ENCODE results near the gene UBE2E2.
"Not testable (repeated sequence)": the region's sequence is repeated elsewhere in the genome, so short reads cannot be mapped to it uniquely, and the experiment has no call there.

UBE2E2 gene

DNA sequence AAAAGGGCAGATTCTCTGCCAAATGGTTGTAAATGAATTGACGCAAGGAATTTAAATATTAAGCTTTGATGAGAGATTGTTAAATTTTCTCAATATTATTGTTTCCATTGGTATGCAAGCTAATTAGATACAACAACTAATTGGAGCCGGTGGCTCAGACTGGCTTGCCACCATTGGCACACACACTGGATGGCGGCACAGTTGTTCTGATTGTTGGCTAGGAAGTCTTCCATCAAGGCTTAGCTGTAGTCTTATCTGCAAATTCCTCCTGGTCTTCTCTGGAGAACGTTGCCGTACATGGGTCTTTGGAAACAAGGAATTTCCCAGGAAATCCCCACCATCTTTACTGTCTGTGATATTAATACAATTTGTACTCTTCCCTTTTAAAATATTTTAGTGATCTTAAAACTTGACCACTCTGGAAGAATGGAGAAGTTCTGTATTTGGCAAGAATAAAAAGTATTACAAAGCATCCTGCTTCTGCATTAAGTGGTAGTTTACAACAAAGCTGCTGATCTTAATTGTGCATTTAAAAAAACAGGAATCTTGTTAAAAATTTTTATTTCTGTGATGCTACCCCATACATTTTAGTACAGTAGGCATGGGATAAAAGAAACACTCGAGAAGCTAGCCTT is 126.5 kb downstream of the UBE2E2 start:
- DNase-seq (ENCODE audit: low spot score), result no peak

GRCh38 chr3:23330568-23330967 is 127.4 kb downstream of the UBE2E2 start:
- DNase-seq (ENCODE audit: low spot score), result no peak

GRCh38 chr3:23331141-23331935 is 128.2 kb downstream of the UBE2E2 start:
- no peak for DNase-seq (ENCODE audit: low spot score)

- no peak for DNase-seq (ENCODE audit: low spot score)
Measured at GRCh38 chr3:23333633-23334032, 130.5 kb downstream of the UBE2E2 start.

DNA sequence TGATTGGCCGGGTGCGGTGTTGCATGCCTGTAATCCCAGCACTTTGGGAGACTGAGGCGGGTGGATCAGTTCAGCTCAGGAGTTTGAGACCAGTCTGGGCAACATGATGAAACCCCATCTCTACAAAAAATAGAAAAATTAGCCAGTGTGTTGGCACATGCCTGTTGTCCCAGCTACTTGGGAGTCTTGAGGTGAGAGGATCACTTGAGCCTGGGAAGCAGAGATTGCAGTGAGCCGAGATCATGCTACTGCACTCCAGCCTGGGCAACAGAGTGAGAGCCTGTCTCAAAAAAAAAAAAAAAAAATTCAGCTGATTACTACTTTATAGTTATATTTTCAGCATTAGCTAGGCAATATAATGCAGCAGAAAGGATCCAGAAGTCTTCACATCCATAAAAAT is 133.7 kb downstream of the UBE2E2 start:
- not testable (repeated sequence) for DNase-seq (ENCODE audit: low spot score)

- DNase-seq (ENCODE audit: low spot score), result no peak
Measured at GRCh38 chr3:23341147-23341838, 138.2 kb downstream of the UBE2E2 start.

DNA sequence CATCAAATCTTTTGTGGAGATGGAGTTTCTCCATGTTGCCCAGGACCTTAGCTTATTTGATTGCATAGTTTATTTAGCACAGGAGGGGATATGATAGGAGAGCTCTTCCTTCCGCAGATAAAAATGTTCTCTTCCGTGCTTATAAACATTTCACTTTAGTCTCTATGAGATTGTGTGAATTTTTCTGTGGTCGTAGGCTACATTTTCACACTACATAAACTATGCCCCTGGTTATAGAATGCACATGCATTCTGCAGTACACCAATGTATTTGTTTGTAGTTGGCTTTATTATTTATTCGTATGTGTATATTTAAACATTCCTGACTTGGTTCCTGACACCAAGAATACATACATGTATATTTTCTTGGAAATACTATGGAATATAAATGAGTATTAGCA is 139.2 kb downstream of the UBE2E2 start:
- no peak for DNase-seq (ENCODE audit: low spot score)

DNA sequence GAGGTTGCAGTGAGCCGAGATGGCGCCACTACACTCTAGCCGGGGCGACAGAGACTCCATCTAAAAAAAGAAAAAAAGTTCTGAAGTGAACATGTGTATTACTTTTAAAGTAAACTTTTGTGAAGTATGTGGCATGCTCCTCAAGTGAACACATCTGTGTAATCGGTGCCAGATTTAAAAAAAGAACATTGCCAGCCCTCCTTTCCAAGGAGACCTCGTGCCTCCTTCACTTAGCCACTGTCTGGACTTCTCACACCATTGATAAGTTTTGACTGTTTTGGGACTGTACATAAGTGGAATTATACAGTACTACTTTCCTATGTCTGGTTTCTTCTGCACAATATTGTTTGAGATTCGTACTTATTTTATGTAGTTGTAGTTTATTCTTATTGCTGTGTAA is 140.4 kb downstream of the UBE2E2 start:
- no peak for DNase-seq (ENCODE audit: low spot score)

GRCh38 chr3:23344886-23345285 is 141.8 kb downstream of the UBE2E2 start:
- no peak for DNase-seq (ENCODE audit: low spot score)

DNA sequence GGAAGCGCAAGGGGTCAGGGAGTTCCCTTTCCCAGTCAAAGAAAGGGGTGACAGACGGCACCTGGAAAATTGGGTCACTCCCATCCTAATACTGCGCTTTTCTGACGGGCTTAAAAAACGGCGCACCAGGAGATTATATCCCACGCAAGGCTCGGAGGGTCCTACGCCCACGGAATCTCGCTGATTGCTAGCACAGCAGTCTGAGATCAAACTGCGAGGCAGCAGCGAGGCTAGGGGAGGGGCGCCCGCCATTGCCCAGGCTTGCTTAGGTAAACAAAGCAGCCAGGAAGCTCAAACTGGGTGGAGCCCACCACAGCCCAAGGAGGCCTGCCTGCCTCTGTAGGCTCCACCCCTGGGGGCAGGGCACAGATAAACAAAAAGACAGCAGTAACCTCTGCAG is 146.3 kb downstream of the UBE2E2 start:
- DNase-seq (ENCODE audit: low spot score), result not testable (repeated sequence)

DNA sequence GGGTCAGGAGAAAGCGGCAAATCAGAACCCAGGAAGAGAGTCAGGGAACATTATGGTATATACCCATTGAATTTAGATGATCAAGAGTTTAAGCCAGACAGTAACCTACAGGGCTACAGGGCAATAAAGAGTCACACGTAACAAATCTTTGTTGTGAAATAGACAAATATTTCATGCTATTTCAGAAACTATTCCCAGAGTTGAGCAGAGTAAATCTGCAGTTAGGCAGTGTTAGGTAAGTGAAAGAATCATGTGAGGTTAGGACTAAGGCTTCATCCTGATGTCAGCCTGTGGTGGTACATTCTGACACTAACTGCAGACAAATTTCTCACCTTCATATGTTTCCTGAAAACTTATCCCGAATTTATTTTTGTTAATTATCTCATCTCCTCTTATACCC is 153.0 kb downstream of the UBE2E2 start:
- no peak for DNase-seq (ENCODE audit: low spot score)

DNA sequence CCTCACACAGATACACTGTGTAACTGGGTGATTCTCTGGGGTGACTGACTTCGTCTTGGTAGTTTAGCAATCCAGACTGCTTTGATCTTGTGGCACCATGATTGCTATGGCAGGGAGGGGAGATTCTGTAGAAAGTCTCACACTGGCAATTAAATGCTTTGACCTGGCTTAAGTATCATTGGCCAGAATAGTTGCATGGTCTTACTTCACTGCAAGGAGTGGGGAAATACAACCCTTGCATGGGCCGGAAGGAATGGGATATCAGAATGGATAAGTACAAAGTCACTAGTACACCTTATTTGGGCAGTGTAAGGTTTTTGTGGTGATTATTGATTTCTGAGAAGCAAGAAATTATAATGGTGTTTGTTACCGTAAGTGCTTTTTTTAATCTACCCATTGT is 153.8 kb downstream of the UBE2E2 start:
- no peak for DNase-seq (ENCODE audit: low spot score)

DNA sequence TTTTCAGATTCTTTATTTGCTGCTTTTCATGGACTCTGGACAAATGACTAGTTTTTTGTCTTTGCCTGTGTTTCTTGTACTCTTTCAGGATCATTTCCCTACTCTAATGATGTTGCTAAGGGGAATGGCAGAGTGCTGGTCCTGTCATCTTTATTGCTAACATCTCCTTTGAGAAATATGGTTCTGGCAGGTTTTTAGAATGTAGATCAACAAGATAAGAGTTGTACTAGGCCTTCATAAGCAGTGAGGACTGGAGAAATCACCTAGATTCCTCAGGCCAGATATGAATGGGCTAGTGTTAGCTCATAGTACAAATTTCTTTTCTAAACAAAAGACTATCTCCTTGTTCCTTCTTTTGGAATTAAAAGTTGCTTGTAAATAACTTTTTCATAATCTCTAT is 156.0 kb downstream of the UBE2E2 start:
- no peak for DNase-seq (ENCODE audit: low spot score)

DNA sequence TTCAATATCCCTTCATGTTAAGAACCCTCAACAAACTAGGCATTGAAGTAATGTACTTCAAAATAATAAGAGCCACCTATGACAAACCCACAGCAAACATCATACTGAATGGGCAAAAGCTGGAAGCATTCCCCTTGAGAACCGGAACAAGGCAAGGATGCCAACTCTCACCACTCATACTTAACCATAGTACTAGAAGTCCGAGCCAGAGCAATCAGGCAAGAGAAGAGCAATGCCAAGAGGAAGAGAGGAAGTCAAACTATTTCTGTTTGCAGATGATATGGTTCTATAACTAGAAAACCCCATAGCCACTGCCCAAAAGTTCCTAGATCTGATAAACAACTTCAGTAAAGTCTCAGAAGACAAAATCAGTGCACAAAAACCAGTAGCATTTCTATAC is 161.9 kb downstream of the UBE2E2 start:
- no peak for DNase-seq (ENCODE audit: low spot score)

DNA sequence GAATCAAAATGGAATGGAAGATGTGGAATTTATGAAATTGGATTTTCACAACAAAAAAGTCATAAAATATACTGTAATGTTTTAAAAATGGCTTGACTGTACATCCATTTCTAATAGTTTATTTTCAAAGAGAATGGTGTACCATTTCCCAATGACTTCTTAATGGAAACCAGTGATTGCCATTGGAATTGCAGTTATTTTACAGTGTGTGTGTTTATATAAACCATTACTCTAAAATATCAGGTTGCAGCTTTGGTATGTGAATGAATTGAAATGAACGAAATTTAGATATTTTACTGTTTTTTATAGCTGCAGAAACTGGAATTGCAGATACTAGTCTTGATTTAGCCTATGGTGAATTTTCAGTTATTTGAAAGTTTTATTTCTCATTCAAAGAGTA is 165.6 kb downstream of the UBE2E2 start:
- no peak for DNase-seq (ENCODE audit: low spot score)

- no peak for DNase-seq (ENCODE audit: low spot score)
Measured at GRCh38 chr3:23372285-23372684, 169.2 kb downstream of the UBE2E2 start.

DNA sequence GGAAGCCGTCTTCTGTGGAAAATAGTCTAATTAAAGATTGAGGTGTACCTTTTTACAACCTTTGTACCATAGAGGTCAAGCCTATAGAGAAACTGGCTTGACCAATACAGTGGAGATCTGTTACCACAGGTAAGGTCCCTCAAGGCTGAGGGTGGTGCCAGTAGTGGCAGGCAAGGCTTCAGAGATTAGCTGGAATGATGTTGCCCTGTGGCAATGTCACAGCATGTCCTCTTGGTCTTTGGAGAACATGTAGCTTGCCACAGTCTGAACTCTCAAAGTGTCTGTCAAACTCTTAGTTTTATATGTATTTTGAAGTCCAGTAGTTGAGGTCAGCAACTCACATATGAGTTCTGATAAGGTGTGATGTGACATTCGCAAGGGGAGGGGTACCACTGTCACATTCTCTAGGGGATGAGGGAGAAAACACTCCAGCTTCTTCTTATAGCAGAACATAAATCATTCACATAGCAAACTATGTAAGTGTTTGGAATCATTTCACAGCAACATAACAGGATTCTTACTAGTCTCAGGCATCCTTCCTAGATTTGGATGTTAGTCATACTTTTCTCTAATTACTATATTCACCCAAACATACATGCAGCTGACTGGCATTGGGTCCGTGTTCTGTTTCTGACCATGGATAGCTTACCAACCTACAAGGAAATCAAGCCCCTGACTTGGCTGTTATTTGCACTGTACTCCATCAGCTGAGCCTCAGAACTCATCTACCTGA is 173.6 kb downstream of the UBE2E2 start:
- no peak for DNase-seq (ENCODE audit: low spot score)

DNA sequence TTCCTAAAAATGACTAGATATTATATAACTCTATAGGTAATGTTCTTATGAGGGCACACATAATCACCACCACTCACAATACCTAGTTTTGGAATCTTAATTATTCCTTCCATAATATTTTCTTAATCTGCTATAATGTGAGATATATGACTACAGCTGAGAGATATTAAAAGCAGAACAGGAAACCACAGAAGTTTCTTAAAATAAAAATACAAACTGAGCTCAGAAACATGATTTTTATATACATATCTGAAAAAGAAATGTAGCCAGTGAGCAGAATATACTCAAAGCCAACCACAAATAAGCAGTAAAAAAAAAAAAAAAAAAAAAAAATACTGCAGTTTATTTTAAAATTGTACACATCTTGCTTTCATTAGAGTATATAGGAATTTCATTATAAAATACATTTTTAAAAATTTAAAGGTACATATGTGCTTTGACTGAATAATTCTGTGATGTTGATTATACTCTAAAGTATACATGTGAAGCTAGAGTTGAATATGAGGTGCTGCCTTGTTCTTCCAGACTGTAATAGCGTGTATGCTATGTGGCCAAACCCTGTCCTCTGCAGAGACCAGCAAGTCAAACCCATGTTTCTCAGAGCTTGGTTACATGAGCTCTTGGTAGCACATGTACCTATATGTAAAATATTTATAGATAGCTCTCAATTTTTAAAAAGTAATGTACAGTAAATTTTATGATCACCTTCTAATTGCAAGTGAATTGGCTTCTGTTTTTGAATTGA is 175.0 kb downstream of the UBE2E2 start:
- no peak for DNase-seq (ENCODE audit: low spot score)

GRCh38 chr3:23383875-23384274 is 180.7 kb downstream of the UBE2E2 start:
- DNase-seq (ENCODE audit: low spot score), result no peak

- DNase-seq (ENCODE audit: low spot score), result no peak
Measured at GRCh38 chr3:23385327-23385726, 182.2 kb downstream of the UBE2E2 start.

DNA sequence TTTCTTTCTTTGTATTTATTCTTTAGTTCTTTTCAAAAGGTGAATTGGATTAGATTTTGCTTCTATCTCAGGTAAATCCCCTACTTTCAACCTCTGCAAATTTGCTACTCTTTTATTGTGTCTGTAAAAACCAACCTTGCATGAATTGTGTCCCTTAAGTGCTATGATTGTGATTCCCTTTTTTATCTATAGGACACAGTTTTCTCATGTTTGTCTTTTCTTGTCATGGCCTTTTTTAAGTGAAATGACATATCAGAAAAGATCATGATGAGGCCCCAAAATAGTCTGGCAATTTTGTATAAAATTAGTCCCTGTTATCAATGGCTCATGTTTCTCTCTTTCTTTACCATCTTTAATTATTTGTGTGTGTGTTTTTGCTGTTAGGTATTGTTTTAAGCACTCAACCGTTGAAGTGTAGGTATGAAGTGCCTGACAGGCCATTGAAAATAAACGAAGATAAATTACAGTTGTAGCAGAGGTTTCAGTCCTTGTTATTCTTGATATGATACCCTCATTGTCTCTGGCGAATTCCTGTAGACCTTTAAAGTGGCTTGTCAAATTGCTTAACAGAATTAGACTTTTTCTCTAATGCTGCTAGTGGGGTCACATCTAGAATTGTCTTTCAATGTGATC is 184.3 kb downstream of the UBE2E2 start:
- no peak for DNase-seq (ENCODE audit: low spot score)

All from activated CD4-positive, alpha-beta T cell treated with anti-CD3 and anti-CD28 coated beads, Interleukin-2, Interleukin-4, amounts not matched to agents 100 ng/mL and 50 ng/mL, durations not matched to agents 16 hours and 8 hours (primary cell).